Upper lobe of right lung (tissue), 1 donor: Measurements from ENCODE around the gene NXN. TPM values are rescaled to one million over a fixed set of nuclear protein-coding genes. Genes with fewer than 3 reads are reported as not detected.
"Not testable (repeated sequence)": the region's sequence is repeated elsewhere in the genome, so short reads cannot be mapped to it uniquely, and the experiment has no call there.

ENCODE experiments used
- ATAC-seq: fragments of 200-7000 bp; cut with Tn5 transposase; one replicate; pipeline ENCODE4 v1.9.1; 2020; ENCODE audit warnings: mild to moderate bottlenecking, moderate library complexity
- DNase-seq: peaks from one replicate; pipeline ENCODE4 v3.0.0-alpha.2; 2020
- H3K27ac ChIP-seq: fragments of 200-600 bp; one replicate; pipeline ENCODE4 v1.8.0; 2022
- H3K27me3 ChIP-seq: fragments of 200-600 bp; one replicate; pipeline ENCODE4 v1.8.0; 2022; ENCODE audit warnings: mild to moderate bottlenecking
- H3K36me3 ChIP-seq: fragments of 200-600 bp; one replicate; pipeline ENCODE4 v1.8.0; 2022
- H3K4me1 ChIP-seq: fragments of 200-600 bp; one replicate; pipeline ENCODE4 v1.8.0; 2022
- H3K4me3 ChIP-seq: fragments of 200-600 bp; one replicate; pipeline ENCODE4 v1.8.0; 2022; ENCODE audit warnings: mild to moderate bottlenecking
- H3K9me3 ChIP-seq: fragments of 200-600 bp; one replicate; pipeline ENCODE4 v1.8.0; 2022
- intact Hi-C: fragments of 100-400 bp; cut with DNase I; formaldehyde crosslinking; loops from one replicate; pipeline ENCODE4 v1.11.0; 2022
- total RNA-seq: library from RNA; stranded (reverse); fragmentation: NEBNext Ultra II Directional; extraction: Animal tissue kit (Norgen Biotek cat#: 25700); gene quantifications from one replicate; pipeline ENCODE4 v1.2.1, GENCODE V29; 2021
- TF ChIP-seq, protein P1 (sequence below): fragments of 200-600 bp; IDR thresholded peaks from one replicate; pipeline ENCODE4 v1.8.0; 2022; ENCODE audit warnings: antibody characterized with exemption
- donor health status: DM: no; HTN: yes; CAD: no; lungs with severe emphysema.

NXN gene
- total RNA-seq, 1 donor from 2014 or later, result 57.3 TPM

DNA sequence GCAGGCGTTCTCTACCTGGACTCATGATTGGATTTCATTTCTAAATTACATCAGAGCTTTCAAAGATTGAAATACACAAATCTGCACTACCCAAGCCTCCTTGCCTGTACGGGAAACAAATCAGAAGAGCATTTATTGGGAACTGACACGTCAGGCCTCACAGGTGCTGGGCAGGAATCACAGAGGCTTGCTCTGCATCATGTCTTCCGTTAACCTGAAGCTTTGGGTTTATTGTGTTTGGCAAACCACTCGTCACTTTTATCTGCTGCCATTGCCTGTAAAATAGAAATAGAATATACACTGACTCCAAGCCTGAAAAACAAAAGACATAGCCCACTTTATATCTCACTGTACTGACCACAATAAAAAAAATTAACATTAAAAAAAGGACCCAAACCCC is 219.6 kb downstream of the NXN start:
- H3K4me3 ChIP-seq, result no peak overlapping the region
- TF ChIP-seq, protein P1, sequence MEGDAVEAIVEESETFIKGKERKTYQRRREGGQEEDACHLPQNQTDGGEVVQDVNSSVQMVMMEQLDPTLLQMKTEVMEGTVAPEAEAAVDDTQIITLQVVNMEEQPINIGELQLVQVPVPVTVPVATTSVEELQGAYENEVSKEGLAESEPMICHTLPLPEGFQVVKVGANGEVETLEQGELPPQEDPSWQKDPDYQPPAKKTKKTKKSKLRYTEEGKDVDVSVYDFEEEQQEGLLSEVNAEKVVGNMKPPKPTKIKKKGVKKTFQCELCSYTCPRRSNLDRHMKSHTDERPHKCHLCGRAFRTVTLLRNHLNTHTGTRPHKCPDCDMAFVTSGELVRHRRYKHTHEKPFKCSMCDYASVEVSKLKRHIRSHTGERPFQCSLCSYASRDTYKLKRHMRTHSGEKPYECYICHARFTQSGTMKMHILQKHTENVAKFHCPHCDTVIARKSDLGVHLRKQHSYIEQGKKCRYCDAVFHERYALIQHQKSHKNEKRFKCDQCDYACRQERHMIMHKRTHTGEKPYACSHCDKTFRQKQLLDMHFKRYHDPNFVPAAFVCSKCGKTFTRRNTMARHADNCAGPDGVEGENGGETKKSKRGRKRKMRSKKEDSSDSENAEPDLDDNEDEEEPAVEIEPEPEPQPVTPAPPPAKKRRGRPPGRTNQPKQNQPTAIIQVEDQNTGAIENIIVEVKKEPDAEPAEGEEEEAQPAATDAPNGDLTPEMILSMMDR, result no peak
- H3K9me3 ChIP-seq, result no peaks in the 10 kb centered on the region
- no peak for DNase-seq
- no peak for ATAC-seq
- no peaks in the 10 kb centered on the region for H3K4me1 ChIP-seq
- intact Hi-C loops, result no loop called here
- no peaks in the 10 kb centered on the region for H3K27me3 ChIP-seq
- H3K36me3 ChIP-seq, result peaks cover 60% of the 10 kb centered on the region
- no peak overlapping the region for H3K27ac ChIP-seq

GRCh38 chr17:756010-756567 is 223.5 kb downstream of the NXN start:
- Histone ChIP-seq H3K27ac (peak overlapping the region; percentile 15), H3K36me3 (peaks cover 32% of the 10 kb centered on the region)
- DNase-seq, result peak; percentile 19
- H3K27me3 ChIP-seq, H3K9me3 ChIP-seq, intact Hi-C loops, ATAC-seq, H3K4me1 ChIP-seq, H3K4me3 ChIP-seq: not testable (repeated sequence)

DNA sequence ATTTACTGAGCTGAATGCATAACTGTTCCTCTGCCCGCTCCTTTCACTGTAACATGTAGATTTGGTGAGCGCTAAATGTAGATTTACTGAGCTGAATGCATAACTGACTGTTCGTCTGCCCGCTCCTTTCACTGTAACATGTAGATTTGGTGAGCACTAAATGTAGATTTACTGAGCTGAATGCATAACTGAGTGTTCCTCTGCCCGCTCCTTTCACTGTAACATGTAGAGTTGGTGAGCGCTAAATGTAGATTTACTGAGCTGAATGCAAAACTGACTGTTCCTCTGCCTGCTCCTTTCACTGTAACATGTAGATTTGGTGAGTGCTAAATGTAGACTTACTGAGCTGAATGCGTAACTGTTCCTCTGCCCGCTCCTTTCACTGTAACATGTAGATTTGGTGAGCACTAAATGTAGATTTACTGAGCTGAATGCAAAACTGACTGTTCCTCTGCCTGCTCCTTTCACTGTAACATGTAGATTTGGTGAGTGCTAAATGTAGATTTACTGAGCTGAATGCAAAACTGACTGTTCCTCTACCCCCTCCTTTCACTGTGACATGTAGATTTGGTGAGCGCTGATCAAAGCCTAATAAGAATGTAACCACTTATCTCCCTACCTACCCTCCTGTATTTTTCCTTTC is 224.1 kb downstream of the NXN start:
- intact Hi-C loops, H3K4me3 ChIP-seq, ATAC-seq, DNase-seq, H3K9me3 ChIP-seq, H3K27ac ChIP-seq, H3K27me3 ChIP-seq: not testable (repeated sequence)
- peaks cover 26% of the 10 kb centered on the region for H3K36me3 ChIP-seq
- H3K4me1 ChIP-seq, result peaks cover 11% of the 10 kb centered on the region

GRCh38 chr17:753418-753817 is 226.2 kb downstream of the NXN start:
- intact Hi-C loops, result no loop called here
- H3K27ac ChIP-seq, result no peak overlapping the region
- ATAC-seq (no peak), DNase-seq (no peak)
- TF ChIP-seq, protein P1, result no peak
- H3K36me3 ChIP-seq, result peaks cover 5% of the 10 kb centered on the region
- peaks cover 15% of the 10 kb centered on the region for H3K4me1 ChIP-seq
- no peaks in the 10 kb centered on the region for H3K9me3 ChIP-seq
- H3K4me3 ChIP-seq, result no peak overlapping the region
- no peaks in the 10 kb centered on the region for H3K27me3 ChIP-seq

GRCh38 chr17:752620-753219 is 226.9 kb downstream of the NXN start:
- ATAC-seq, result peak; percentile 75
- TF ChIP-seq, protein P1, result no peak
- peak; percentile 88 for DNase-seq
- intact Hi-C loops, result no loop called here
- Histone ChIP-seq H3K4me3 (peak overlapping the region; percentile 76), H3K9me3 (no peaks in the 10 kb centered on the region), H3K27ac (peak overlapping the region; percentile 84), H3K4me1 (peaks cover 15% of the 10 kb centered on the region), H3K27me3 (no peaks in the 10 kb centered on the region), H3K36me3 (peaks cover 4% of the 10 kb centered on the region)

DNA sequence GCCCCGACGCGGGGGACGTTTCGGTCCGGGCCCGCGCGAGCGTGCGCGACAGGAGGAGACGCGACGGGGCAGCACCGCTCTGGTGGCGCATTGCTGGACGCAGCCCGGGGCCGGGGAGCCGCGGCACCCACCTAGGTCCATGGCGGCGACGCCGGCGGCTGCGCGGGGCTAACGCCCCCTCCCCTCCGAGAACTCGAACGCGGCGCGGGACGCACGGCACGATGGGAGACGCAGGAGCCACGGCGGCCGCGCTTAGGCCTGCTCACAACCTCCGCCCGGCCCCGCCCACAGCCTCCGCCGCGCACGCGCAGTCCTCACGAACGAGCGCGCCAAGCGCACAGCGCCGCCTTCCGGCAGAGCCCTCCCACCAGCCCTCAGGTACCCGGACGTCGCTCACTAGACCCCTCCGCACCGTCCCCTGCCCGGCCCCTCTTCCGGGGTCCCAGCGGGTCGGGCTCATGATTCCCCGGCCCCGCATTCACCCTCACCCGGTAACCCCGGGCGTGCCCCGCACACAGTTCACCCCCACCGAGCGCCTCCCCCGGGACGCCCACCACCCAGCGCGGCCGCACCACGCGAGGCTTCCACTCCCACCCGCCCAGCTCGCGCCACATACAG is 227.5 kb downstream of the NXN start, which contains the start of gene GEMIN4:
Gene GEMIN4 (minus strand): TSS at position 263 of the 618 bp plus-strand sequence. CDS start 122 bp downstream, at position 141.
- no peaks in the 10 kb centered on the region for H3K27me3 ChIP-seq
- H3K4me3 ChIP-seq, result peak within 1 kb of the TSS; percentile 76
- peak within 1 kb of the TSS; percentile 84 for H3K27ac ChIP-seq
- H3K4me1 ChIP-seq, result peaks cover 15% of the 10 kb centered on the region
- intact Hi-C loops, result no loop called here
- TF ChIP-seq, protein P1, result peak; percentile 91
- H3K36me3 ChIP-seq, result peaks cover 10% of the 10 kb centered on the region
- peak; percentile 97 for ATAC-seq
- peak; percentile 97 for DNase-seq
- H3K9me3 ChIP-seq, result no peaks in the 10 kb centered on the region
